ENCODE data around the gene GRB10. TPM values are rescaled to one million over a fixed set of nuclear protein-coding genes. Genes with fewer than 3 reads are reported as not detected.

GRB10 gene
- total and polyA plus RNA-seq, 2 donors (not counting 3 experiments of a cell fraction or from before 2014, with no cell fraction given): 43.7 to 240 TPM

DNA sequence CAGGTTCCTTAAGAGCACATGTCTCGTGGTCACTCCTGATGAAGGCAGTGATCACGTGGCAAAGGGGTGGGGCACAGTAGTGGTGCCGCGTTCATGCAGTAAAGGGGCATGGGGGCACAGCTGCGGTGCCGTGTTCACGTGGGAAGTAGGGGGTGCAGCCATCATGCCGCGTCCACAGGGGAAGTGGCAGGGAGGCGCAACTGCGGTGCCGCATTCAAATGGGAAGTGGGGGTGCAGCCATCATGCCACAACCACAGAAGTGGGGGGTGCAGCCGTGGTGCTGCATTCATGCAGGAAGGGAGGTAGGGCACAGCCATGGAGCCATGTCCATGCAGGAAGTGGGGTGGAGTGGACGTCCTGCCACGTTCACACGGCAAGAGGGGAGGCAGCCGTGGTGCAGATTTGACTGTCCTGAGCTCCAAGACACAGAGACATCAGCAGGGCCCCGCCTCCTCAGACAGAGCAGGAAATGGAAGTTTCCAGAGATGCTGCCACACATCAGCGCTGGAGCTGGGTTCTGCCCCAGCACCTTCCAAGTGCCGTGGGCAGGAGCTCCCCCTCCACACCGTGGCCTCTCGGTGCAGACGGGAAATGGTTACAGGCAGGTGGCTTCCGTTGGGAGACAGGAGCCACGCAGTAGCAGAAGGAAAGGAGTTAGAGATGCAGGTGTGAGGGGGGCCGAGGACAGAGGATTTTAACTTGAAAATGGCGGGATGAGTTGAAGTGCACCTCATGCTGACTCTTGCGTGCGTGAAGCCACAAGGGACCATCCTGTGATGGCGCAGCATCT lies 122.5 kb downstream of the GRB10 start:
- H4K20me1 ChIP-seq (replicated peaks; ENCODE audit: control insufficient read depth, extremely low read depth, insufficient read depth, low read length): no peaks in the 10 kb centered on the region
- H3K27ac ChIP-seq (ENCODE audit: insufficient read depth, low read depth, low read length): no peak overlapping the region
- no TSS peak for BruUV-seq (replicated peaks)
- H3K9ac ChIP-seq (replicated peaks; ENCODE audit: extremely low read depth, insufficient read depth, low read length): no peak overlapping the region
- dilution Hi-C loops (cut with MboI; ENCODE audit: extremely low pct_ligation_motif_present, low sequenced_read_pairs) (no loop called here), intact Hi-C loops (cut with micrococcal nuclease) (no loop called here)
- no peak for FAIRE-seq
- no peak for DNase-seq (ENCODE audit: low read depth, low spot score)
- H3K79me2 ChIP-seq (ENCODE audit: control insufficient read depth, insufficient read depth, low read length): peaks cover 59% of the 10 kb centered on the region
- CTCF ChIA-PET: no interaction called here
- peaks cover 4 to 40% of the 10 kb centered on the region in 2 experiments for H3K36me3 ChIP-seq (ENCODE audit: control insufficient read depth in 2 of 2, extremely low read depth in 1 of 2, insufficient read depth in 2 of 2, low read length in 2 of 2)
- no peak overlapping the region for H2AFZ ChIP-seq (ENCODE audit: low read depth, low read length)
- H3K4me2 ChIP-seq (ENCODE audit: insufficient read depth, low read length): no peak overlapping the region
- H3K9me1 ChIP-seq (replicated peaks; ENCODE audit: control insufficient read depth, extremely low read depth, insufficient read depth, low read length): no peaks in the 10 kb centered on the region
- no peak for TF ChIP-seq FOS (IDR thresholded peaks at IDR 0.05; ENCODE audit: borderline replicate concordance, insufficient read depth, low read length)
- no peak for TF ChIP-seq EZH2 (IDR thresholded peaks at IDR 0.05; ENCODE audit: borderline replicate concordance, low read depth, low read length, severe bottlenecking)
- no peak for TF ChIP-seq POLR2AphosphoS5 (IDR thresholded peaks at IDR 0.05; ENCODE audit: insufficient read depth, low read depth, low read length)
- TF ChIP-seq MAX (IDR thresholded peaks at IDR 0.05; ENCODE audit: insufficient read depth, insufficient read length): no peak
- TF ChIP-seq, protein P1, sequence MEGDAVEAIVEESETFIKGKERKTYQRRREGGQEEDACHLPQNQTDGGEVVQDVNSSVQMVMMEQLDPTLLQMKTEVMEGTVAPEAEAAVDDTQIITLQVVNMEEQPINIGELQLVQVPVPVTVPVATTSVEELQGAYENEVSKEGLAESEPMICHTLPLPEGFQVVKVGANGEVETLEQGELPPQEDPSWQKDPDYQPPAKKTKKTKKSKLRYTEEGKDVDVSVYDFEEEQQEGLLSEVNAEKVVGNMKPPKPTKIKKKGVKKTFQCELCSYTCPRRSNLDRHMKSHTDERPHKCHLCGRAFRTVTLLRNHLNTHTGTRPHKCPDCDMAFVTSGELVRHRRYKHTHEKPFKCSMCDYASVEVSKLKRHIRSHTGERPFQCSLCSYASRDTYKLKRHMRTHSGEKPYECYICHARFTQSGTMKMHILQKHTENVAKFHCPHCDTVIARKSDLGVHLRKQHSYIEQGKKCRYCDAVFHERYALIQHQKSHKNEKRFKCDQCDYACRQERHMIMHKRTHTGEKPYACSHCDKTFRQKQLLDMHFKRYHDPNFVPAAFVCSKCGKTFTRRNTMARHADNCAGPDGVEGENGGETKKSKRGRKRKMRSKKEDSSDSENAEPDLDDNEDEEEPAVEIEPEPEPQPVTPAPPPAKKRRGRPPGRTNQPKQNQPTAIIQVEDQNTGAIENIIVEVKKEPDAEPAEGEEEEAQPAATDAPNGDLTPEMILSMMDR (IDR thresholded peaks at IDR 0.05; ENCODE audit: extremely low read depth in 1 of 2, insufficient read depth in 1 of 2, low read depth in 1 of 2, low read length in 2 of 2): no peak
- TF ChIP-seq GATA2 (IDR thresholded peaks at IDR 0.05; ENCODE audit: insufficient read depth, insufficient read length, low read depth, low read length): no peak
- no peaks in the 10 kb centered on the region for H3K9me3 ChIP-seq (replicated peaks; ENCODE audit: control insufficient read depth, insufficient read depth, low read length)
- H3K27me3 ChIP-seq (ENCODE audit: control insufficient read depth in 2 of 2, insufficient read depth in 2 of 2, low read length in 2 of 2): no peaks in the 10 kb centered on the region
- H3K4me3 ChIP-seq (replicated peaks in 1 of 3; ENCODE audit: insufficient read depth in 1 of 3, low read depth in 1 of 3, low read length in 3 of 3): no peak overlapping the region
- POLR2A ChIA-PET: no interaction called here
- peaks cover 40% of the 10 kb centered on the region for H3K4me1 ChIP-seq (ENCODE audit: control insufficient read depth, extremely low read depth, insufficient read depth, low read length)

Measured in endothelial cell of umbilical vein (primary cell).